ENCODE results near the gene FSCN2.
A peak's percentile ranks its signal among the peaks of the same experiment; 100 is the strongest.
"Not testable (repeated sequence)": the region's sequence is repeated elsewhere in the genome, so short reads cannot be mapped to it uniquely, and the experiment has no call there.

The FSCN2 gene

DNA sequence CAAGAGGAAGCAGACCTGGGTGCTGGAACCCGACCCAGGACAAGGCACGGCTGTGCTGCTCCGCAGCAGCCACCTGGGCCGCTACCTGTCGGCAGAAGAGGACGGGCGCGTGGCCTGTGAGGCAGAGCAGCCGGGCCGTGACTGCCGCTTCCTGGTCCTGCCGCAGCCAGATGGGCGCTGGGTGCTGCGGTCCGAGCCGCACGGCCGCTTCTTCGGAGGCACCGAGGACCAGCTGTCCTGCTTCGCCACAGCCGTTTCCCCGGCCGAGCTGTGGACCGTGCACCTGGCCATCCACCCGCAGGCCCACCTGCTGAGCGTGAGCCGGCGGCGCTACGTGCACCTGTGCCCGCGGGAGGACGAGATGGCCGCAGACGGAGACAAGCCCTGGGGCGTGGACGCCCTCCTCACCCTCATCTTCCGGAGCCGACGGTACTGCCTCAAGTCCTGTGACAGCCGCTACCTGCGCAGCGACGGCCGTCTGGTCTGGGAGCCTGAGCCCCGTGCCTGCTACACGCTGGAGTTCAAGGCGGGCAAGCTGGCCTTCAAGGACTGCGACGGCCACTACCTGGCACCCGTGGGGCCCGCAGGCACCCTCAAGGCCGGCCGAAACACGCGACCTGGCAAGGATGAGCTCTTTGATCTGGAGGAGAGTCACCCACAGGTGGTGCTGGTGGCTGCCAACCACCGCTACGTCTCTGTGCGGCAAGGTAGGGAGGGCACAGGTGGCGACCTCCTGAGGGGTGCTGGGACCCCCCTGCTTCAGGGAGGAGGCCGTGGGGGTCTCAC is 667 bp downstream of the FSCN2 start:
- DNase-seq (ENCODE audit: low spot score), result no peak

DNA sequence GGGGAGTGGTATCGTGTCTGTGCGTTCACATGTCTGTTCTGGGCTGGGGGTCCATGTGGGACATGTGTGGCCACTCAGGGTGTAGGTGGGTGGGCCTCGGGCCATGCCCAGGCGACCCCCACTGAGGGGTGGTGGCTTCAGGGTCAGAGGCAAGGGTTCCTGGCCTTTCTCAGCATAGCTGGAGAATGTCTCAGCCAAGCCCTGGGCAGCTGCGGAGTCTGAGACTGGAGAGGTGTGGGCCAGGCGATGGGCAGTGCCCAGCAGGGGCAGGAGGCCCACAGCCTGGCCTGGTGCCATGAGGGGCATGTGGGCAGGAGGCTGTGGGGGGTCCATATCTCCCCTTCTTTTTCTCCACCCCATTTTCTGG is 1.2 kb downstream of the FSCN2 start:
- no peak for DNase-seq (ENCODE audit: low spot score)

DNA sequence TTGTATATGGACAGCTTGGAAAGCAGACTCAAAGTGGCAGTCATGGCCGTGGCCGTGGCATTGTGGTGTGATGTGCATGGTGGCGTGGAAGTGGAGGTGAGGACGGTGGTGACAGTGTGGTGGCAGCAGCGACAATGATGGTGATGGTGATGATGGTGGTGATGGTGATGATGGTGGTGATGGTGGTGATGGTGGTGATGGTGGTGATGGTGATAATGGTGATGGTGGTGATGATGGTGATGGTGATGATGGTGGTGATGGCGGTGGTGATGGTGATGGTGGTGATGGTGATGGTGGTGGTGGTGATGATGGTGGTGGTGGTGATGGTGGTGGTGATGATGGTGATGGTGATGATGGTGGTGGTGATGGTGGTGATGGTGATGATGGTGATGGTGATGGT is 2.8 kb downstream of the FSCN2 start:
- DNase-seq (ENCODE audit: low spot score), result not testable (repeated sequence)

DNA sequence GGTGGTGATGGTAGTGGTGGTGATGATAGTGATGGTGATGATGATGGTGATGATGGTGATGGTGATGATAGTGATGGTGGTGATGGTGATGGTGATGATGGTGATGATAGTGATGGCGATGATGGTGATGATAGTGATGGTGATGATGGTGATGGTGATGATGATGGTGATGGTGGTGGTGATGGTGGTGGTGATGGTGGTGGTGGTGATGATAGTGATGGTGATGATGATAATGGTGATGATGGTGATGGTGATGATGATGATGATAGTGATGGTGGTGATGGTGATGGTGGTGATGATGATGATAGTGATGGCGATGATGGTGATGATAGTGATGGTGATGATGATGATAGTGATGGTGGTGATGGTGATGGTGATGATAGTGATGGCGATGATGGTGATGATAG is 3.8 kb downstream of the FSCN2 start:
- not testable (repeated sequence) for DNase-seq (ENCODE audit: low spot score)

DNA sequence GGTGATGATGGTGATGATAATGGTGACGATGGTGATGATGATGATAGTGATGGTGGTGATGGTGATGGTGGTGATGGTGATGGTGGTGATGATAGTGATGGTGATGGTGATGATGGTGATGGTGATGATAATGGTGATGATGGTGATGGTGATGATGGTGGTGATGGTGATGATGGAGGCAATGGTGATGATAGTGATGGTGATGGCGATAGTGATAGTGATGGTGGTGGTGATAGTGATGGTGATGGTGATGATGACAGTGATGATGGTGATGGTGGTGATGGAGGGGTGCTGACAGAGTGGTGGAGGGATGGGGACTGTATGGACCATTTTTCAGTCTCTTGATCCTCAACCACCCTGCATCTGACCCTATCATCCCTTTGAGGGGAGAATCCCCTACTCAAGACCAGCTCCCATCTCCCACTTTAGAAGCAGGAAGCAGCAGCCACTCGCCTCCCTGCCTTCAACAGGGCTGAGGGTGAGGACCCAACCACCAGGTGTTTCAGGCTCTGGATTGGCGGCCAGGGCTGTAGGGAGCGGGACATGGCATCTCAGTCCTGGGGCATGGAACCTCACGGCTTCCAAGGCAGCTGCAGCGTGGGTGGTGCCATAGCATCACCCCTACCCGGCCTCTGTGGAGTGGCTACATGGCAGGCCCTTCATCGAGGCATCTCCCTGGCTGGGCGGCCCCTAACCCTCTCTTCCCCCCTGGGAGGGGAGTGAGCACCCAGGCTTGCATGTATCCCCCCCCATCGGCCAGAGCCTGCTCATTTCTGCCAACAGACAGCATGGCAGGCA is 4.5 kb downstream of the FSCN2 start:
- no peak for DNase-seq (ENCODE audit: low spot score)

DNA sequence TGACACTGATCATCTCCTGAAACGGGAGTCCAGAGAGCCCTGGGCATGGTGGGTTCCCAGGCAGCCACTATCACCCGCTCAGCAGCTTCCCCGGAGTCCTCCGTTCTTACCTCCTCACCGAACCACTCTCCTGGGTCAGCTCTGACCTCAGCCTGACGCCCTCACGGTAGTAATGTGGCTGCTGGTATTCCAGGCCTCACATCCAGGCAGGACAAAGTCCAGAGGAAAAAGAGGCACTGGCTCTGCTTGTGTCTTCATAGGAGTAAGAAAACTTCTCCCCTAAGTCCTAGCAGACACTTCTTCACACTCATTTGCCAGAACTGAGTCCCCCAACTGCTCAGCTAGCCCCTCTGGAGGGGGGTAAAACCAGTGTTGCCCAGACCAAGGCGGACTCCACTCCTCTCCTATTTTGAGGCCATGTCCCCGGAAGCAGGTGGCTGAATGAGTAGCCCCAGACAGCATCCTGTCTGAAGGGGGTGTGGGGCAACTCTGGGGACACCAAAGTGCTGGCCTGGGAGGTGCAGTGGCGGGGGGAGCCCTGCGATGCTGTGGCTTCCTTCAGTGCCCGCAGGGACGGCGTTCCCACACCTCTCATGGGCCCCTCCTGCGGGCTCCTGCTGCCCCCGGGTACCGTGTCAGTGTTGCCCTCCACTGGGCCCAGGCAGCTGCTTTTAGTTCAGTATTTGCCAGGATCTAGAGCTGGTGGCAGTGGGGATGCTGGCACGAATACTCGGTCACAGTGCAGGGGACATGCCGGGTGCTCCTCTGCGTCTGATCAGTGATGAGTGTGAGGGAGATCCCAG is 5.4 kb downstream of the FSCN2 start:
- no peak for DNase-seq (ENCODE audit: low spot score)

DNA sequence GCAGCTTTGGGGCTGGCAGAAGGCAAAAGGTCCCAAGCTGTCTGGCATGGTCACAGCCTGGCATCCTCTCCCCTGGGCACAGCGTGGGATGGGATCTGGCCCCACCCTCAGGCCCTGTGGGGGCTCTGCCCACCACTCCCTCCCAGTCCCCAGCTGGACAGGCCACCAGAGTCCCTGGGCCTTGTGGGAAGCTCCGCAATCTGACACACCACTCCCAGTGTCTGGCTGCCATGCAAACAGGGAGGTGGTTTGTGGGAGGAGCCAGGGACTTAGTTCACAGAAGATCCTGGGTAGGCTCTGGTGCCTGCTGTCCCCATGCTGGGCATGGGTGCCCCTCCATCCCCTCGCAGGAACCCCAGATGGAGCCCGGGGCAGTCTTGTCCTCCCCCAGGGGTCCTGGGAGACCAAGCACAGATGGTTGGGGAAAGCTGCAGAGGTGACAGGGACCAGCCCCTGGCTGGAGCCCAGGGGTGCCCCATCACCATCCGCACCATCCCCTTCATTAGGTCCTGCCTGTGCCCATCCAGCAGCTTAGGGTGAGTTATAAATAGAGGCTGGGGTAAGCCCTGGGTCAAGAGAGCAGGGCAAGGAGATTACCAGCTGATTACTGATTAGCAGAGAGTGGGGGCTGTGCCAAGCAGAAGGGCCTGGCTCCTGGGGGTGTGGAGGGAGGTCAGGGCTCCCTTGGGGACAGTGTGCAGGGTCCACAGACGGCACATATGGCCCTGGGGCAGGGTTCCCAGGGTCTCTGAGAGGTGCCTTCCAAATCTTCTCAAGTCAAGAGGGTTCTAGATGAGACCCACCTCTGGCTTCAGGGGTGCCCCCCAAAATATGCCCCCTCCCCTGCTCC is 6.2 kb downstream of the FSCN2 start:
- no peak for DNase-seq (ENCODE audit: low spot score)

DNA sequence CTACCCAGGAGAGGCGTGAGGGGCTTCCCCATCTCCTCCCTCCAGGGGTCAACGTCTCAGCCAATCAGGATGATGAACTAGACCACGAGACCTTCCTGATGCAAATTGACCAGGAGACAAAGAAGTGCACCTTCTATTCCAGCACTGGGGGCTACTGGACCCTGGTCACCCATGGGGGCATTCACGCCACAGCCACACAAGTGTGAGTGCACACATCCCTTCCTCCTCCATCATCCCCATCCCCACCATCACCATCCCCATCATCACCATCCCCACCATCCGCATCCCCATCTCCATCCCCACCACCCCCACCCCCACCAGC is 6.8 kb downstream of the FSCN2 start:
- no peak for DNase-seq (ENCODE audit: low spot score)

DNA sequence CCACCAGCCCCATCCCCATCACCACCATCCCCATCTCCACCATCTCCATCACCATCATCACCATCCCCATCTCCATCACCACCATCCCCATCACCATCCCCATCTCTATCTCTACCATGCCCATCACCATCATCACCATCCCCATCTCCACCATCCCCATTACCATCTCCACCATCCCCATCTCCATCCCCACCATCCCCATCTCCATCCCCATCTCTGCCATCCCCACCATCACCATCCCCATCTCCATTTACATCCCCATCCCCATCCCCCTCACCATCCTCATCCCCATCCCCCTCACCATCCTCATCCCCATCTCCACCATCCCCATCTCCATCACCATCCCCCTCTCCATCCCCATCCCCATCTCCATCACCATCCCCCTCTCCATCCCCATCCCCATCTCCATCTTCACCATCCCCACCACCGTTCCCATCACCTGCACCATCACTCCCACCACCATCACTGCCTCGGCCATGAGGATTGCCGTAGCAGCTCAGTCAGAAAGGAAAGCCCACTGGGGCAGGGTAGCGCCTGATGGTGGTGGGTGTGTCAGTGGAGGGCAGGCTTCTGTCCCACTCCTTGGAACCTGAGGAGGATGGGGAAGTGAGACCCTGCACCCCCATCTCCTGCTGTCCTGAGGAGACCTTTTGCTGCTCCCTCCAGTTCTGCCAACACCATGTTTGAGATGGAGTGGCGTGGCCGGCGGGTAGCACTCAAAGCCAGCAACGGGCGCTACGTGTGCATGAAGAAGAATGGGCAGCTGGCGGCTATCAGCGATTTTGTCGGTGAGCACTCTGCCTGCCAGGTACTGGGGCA is 7.5 kb downstream of the FSCN2 start:
- DNase-seq (ENCODE audit: low spot score), result no peak

DNA sequence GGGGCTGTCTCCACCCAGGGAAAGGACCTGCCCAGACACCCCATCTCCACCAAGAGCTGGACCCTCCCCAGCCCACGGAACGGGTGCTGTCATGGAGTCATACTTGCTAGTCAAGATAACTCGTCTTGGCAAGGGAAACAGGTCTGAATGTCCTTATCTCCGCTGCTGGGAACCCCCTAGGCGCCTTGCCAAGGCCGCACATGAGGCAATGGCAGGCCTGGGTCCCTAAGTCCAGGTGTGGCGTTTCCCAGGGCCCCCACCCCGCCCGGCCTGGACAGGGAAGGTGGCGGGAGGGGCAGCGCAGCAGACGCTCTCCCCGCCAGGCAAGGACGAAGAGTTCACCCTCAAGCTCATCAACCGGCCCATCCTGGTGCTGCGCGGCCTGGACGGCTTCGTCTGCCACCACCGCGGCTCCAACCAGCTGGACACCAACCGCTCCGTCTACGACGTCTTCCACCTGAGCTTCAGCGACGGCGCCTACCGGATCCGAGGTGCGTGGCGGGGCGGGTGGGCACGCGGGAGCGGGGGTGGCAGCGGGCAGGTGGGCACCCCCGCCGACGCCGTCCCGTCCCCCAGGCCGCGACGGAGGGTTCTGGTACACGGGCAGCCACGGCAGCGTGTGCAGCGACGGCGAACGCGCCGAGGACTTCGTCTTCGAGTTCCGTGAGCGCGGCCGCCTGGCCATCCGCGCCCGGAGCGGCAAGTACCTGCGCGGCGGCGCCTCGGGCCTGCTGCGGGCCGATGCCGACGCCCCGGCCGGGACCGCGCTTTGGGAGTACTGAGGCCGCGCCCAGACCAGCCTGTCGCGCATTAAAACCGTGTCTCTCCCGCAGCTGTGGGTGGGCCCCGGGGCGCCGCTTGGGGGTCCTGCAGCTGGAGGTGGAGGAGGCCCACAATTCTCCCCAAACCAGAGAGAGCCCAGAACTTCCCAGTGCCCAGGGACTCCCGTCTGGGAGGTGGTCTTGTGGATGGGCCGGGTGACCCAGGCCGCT is 8.4 kb downstream of the FSCN2 start:
- no peak for DNase-seq (ENCODE audit: low spot score)

DNA sequence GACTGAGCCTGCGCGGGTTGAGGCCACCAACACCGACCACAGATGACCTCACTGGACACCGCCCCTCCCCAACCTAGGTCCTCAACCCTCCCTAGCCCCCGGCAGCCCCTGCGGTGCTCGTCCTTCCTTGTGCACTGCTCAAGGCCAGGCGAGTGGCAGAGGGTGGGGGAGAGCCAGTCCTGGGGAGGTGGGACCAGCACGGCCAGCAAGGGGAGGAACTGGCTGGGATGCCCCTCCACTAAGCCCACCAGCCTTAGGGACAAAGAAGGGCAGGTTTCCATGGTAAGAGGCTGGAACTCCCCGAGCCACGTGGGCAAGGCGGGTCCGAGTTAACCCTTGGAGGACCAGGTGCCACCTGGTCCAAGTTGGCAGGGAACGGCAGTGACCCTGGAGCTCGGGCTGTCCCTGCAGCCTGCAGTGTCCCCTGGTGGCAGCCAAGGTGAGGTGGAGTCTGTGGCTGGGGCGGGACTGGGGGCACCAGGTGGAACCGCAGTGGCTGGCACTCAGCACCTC is 9.2 kb downstream of the FSCN2 start:
- DNase-seq (ENCODE audit: low spot score), result peak; percentile 27

DNA sequence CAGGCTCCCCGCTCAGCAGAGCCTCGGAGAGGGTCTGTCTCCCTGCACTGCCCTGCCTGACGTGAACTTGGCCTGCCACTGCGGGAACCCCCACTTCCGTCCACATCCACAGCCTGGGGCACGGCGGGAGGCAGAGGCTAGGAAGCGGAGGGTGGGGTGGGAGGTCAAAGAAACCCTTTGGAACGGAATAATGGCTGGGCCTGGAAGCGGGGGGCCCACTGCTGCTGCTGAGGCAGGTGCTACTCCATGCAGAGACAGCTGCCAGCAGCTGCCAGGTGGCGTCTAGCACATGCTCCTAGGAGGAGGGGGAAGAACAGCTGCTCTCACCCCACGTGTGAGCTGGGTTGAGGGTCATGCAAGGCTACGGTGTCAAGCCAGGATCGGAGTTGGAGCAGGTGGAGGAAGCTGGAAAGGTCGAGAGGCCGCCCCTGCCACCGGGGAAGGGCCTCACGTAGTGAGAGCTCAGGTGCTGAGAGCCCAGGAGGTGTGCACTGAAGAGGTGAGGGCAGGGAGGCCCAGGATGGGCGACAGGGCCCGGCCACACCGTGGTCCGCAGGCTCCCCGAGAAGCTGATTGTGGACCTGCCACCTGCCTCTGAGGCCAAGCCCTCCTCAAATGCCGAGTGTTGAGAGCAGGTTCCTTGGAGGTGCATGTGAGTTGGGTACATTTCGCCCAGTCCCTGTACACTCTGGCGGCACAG is 9.8 kb downstream of the FSCN2 start:
- DNase-seq (ENCODE audit: low spot score), result no peak

DNA sequence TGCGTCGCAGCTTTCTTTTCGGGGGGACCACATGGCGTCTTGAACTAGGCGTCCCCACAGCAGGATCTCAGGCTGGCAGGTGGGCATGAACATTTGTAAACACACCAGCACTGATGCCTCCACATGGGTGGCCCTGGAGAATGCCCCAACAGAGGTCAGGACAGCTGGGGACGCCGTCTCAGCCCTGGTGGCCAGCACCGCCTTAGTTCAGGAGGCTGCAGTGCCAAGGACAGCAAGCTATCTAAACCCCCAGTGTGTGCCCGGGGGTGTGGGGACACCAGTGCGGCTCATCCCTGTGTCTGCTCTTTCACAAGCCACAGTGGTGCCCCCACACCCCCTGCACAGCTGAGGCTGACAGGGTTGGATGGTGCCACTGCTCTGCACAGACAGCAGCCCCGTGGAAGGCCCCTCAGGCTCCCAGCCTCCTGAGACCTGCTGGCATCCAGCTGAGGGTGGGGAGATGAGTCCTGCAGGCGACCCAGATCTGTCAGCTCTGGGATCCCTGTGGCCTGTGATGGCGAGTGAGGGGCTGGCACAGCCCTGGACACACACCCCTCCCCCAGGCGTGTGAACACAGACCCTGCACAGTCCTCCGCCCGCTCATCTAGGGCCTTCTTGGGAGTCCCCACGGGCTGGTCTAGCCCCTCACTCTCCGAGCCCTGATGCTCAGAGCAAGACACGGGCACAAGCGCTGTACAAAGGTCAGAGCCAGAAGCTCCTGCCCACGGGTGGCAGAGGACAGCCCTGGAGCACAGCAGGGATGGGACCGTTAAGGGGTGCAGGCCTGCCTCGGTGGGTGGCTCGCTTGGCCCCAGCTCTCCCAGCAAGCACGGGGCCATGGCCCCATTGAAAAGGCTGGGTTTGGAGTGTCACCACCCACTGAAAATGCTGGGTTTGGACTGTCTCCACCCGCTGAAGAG is 10.7 kb downstream of the FSCN2 start:
- no peak for DNase-seq (ENCODE audit: low spot score)

DNA sequence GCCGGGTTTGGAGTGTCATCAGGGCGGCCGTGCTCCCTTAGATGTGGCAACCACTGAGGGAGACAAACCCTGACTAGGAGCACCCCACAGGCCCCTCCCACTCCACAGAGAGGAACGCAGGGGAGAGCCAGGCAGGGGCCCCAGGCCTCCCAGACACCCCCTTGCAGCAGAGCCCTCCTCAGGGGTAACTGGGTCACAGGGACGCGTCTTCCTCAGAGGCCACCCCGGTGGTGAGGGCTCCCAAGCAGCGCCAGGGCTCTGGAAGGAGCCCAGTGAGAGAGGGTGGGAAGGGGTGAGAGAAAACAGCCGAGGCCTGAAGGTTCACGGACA is 11.4 kb downstream of the FSCN2 start:
- DNase-seq (ENCODE audit: low spot score), result no peak

DNA sequence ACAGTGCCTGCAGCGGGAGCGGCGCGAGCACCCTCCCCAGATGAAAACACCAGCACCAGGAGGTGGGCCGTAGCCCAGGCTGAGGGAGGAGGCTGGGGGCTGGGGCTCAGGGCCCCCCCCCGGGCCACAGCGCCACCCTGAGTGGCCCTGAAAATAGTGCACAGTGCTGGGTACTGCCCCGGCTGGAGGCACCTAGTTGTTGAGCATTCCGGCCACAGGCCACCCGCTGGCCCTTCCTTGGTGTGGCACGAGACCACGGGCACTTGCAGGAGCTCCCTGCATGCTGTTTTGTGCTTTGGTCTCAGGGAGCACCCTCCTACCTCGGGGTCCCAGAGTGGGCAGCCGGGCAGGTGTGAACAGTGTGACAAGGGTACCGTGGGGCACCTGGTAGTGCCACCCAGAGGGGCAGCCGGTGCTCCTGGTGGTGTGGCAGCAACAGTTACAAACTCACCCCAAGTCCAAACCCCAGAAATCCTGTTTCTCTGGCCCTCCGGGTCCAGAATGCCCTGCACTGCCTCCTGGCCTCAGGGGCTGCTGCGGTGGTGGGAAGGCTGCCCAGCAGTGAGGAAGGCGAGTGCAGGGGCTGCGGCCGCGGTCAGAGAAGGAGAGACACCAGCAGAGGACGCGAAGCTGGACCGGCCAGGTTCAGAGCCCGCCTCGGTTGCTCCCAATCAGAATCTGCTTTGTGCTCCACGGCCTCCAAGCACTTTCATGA is 11.9 kb downstream of the FSCN2 start:
- DNase-seq (ENCODE audit: low spot score), result no peak

DNA sequence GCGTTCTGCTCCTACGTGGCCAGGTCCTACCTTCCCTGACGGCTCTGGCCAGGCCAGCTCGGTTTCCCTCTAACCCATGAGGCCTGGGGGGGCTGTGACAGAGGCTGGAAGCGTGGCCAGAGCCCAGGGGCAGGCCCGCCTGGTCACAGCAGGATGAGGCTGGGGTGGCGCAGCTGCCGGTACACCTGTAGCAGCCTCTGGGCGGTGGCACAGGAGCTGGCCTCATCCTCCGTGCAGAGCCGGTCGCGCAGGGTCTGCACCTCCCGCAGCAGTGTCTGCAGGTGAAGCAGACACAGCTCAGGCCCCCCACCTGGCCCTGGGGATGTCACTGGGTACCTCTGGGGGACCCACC is 12.5 kb downstream of the FSCN2 start:
- DNase-seq (ENCODE audit: low spot score), result no peak

DNA sequence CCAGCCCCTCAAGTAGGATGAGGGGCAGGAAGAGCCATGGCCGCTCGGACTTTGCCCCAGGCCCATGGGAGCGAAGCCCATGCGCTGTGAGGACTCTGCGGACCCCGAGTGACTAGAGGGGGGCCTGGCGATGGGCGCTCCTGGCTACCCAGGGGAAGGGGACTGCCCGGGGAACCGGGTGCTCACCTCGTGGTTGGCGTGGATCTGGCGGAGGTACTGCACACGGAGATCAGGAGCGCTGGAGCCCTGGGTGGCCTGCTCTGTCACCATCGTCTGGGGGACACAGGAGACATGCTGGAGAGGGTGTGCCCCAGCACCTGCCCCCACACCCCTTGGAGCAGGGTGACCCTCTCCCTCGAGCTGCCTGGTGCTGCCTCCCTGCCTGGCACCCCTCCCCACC is 12.9 kb downstream of the FSCN2 start:
- no peak for DNase-seq (ENCODE audit: low spot score)
